ENCODE results near the gene GPR37L1.

DNA sequence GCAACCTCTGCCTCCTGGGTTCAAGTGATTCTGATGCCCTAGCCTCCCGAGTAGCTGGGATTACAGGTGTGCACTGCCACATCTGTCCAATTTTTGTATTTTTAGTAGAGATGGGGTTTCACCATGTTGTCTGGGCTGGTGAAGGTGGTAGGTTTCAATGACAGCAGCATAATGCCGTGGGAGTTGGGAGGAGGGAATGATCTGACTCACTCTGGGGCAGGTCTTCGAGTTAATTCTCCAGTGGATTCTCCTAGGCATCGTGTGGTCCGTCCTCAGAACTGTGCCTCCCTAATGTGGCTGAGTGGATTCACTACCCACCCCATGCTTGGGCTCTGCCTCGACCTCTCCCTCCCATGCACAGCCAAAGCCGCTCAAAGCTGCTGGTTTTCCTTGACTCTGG lies 1.7 kb upstream of the GPR37L1 start:
- TF ChIP-seq, protein P1, sequence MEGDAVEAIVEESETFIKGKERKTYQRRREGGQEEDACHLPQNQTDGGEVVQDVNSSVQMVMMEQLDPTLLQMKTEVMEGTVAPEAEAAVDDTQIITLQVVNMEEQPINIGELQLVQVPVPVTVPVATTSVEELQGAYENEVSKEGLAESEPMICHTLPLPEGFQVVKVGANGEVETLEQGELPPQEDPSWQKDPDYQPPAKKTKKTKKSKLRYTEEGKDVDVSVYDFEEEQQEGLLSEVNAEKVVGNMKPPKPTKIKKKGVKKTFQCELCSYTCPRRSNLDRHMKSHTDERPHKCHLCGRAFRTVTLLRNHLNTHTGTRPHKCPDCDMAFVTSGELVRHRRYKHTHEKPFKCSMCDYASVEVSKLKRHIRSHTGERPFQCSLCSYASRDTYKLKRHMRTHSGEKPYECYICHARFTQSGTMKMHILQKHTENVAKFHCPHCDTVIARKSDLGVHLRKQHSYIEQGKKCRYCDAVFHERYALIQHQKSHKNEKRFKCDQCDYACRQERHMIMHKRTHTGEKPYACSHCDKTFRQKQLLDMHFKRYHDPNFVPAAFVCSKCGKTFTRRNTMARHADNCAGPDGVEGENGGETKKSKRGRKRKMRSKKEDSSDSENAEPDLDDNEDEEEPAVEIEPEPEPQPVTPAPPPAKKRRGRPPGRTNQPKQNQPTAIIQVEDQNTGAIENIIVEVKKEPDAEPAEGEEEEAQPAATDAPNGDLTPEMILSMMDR (conservative IDR thresholded peaks at IDR 0.05; ENCODE audit: low read length): no peak
- no peak for TF ChIP-seq EZH2phosphoT487 (IDR thresholded peaks at IDR 0.05; ENCODE audit: borderline replicate concordance)
